Esophagus muscularis mucosa (tissue), 3 donors: ENCODE measurements around the gene HERC4.

Experiments
- POLR2AphosphoS5 ChIP-seq, 2 donors: sonication (generic); formaldehyde crosslinking; IDR thresholded peaks; one replicate each; pipeline ENCODE4 v1.6.1; 2017; ENCODE audit warnings: antibody characterized with exemption in 2 of 2
- TF ChIP-seq, protein P1 (sequence below), 3 experiments: fragments of 200-600 bp in 2 of 3; fragments of 450-650 bp in 1 of 3; sonication (generic) in 2 of 3; IDR thresholded peaks; one replicate each; pipeline ENCODE4 v1.5.1; 2017 to 2019; ENCODE audit warnings: antibody characterized with exemption in 3 of 3, mild to moderate bottlenecking in 2 of 3, moderate library complexity in 1 of 3

- TF ChIP-seq, protein P1, sequence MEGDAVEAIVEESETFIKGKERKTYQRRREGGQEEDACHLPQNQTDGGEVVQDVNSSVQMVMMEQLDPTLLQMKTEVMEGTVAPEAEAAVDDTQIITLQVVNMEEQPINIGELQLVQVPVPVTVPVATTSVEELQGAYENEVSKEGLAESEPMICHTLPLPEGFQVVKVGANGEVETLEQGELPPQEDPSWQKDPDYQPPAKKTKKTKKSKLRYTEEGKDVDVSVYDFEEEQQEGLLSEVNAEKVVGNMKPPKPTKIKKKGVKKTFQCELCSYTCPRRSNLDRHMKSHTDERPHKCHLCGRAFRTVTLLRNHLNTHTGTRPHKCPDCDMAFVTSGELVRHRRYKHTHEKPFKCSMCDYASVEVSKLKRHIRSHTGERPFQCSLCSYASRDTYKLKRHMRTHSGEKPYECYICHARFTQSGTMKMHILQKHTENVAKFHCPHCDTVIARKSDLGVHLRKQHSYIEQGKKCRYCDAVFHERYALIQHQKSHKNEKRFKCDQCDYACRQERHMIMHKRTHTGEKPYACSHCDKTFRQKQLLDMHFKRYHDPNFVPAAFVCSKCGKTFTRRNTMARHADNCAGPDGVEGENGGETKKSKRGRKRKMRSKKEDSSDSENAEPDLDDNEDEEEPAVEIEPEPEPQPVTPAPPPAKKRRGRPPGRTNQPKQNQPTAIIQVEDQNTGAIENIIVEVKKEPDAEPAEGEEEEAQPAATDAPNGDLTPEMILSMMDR (IDR thresholded peaks at IDR 0.05), result no peak
- no peak for TF ChIP-seq POLR2AphosphoS5 (IDR thresholded peaks at IDR 0.05)
These were observed 109.6 kb downstream of the HERC4 start for GRCh38 chr10:67965456-67965855.
